Left renal cortex interstitium (tissue), 4 donors: ENCODE results near the gene SMTNL2. TPM values are rescaled to one million over a fixed set of nuclear protein-coding genes. Genes with fewer than 3 reads are reported as not detected.
"Not testable (repeated sequence)": the region's sequence is repeated elsewhere in the genome, so short reads cannot be mapped to it uniquely, and the experiment has no call there.

Experiments
- DNase-seq, 4 donors: peaks; one replicate each; pipeline ENCODE4 v3.0.0-alpha.2; 2013; ENCODE audit warnings: low read depth in 4 of 4, low spot score in 2 of 4, missing footprints in 1 of 4
- polyA plus RNA-seq, 4 donors: library from polyadenylated mRNA; unstranded; fragments of 120-200 nt; gene quantifications; one replicate each; pipeline ENCODE4 v1.2.1, GENCODE V29; 2013; ENCODE audit not compliant: insufficient read length in 4 of 4

Gene SMTNL2
- polyA plus RNA-seq, 4 donors: 52.9 to 70.0 (median 60.0) TPM

DNA sequence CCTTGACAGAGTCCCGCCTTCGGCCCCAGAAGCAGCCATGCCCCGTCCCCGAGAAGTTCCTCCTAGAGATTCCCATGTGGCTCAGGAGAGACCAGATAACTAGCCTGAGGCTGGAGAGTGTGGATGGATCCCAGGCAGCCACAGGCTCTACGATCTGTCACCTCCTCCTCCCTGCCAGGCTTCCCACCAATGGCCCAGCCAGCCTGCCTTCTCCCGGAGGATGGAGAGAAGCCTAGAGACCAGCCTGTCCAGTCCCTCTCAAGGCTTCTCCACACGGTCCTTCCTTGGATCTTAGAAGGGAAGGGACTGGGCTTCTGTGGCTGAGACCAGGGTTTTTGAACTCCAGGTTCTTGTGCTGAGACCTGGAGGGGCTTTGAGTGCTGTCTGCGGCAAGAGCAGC, 1.6 kb upstream of the SMTNL2 start:
- DNase-seq: no peak

GRCh38 chr17:4583206-4583605, 1.1 kb upstream of the SMTNL2 start:
- no peak for DNase-seq

DNA sequence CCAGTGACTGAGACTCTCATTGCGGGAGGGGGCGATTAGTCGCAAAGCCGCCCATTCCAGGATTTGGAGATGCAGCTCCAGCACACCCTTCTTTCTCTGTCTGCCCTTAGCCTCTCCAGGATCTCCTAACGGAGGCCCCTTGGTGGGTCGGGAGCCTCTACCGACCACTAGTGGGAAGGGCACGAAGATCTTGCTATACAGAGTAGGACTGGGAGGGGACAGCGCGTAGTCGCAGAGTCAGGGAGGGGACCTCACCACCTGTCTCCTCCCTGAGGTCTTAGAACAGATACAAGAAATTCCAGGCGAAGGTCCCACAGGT, 588 bp upstream of the SMTNL2 start:
- DNase-seq: no peak

DNA sequence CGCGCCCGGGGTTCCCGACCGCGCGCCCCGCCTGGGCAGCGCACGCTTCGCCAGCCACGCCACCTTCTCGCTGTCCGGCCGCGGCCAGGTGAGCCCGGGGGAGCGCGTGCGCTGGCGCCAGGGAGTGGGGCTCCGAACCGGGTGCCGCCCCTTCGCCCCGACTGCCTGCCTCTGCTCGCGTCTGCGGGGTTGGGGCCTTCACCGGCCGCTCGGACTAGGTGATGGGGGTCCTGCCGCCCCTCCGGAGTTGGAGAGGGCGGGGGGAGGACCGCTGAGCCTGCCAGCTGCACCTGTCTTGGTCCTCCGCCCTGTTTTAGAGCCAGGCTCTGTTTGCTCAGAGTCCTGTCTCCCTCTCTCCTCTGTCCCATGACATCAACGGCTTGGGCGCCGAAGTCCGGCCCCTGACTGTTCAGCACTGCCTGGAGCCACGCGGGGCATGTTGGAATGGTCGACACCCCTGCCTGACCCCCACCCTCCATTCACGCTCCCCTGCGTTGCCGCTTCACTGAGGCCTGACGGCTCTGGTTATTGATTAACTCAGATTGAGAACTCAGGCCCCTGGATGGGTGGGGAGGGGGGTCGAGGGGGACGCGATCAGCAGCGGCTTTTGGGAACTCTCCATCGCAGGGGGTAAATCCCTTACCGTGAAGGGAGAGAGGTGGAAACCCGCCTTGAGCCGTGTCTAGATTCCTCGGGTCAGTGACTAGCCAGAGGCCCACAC, 748 bp downstream of the SMTNL2 start:
- DNase-seq: peak in 1 of 4 donors; percentile 72

DNA sequence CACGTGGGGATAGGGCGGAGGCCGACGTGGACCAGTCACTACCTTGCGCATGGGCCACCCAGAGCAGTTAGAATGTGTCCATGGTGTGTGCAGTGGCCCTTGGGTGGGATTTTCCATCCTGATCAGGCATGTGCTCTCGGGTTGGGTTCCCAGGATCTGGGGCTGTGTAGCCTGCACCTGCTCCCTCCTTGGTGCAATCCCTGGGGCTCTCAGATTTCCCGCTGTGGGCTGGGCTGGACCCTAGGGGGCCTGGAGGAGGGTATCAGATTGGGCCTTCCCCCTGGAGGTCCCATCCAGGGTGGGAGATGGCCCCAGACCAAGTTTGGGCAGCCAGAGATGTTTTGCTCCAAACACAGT, 1.3 kb downstream of the SMTNL2 start:
- DNase-seq: no peak

GRCh38 chr17:4586043-4586442, 1.7 kb downstream of the SMTNL2 start:
- no peak for DNase-seq

DNA sequence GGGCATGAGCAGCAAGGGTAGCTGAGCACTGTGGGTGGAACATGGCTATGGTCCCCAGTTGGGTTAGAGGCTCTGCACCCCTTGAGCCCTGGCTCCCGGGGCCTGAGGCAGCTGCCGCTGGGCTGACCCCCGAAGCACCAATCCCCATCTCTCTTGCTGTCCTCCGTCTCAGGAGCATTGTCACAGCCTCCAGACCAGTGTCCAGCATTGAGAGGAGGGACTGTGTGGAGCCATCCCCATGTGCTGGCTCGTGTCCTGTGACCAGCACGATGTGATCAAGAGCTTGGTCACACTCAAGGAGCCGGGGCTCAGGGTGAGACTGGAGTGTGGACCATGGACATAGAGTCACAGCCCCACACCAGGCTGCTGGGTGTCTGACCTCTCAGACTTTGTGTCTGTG, 2.9 kb downstream of the SMTNL2 start:
- no peak for DNase-seq

DNA sequence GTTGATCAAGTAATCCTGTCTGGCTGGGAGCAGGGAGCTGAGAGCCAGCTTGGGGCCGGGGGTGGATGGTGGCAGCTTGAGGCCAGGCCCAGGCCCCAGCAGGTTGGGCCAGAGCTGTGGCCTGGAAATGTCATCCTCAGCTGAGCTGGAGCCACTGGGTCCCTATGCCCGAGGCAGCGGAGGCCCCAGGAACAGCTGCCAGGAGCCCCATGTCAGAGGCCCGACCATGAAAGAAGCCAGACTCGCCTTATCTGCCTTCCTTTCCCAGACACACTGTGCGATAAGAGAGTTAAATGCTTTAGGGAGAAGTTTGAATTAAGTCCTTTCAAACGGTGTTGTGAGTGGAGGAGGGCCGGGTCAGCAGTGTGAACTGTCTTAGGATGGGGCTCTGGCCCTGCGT, 3.5 kb downstream of the SMTNL2 start:
- DNase-seq: no peak

DNA sequence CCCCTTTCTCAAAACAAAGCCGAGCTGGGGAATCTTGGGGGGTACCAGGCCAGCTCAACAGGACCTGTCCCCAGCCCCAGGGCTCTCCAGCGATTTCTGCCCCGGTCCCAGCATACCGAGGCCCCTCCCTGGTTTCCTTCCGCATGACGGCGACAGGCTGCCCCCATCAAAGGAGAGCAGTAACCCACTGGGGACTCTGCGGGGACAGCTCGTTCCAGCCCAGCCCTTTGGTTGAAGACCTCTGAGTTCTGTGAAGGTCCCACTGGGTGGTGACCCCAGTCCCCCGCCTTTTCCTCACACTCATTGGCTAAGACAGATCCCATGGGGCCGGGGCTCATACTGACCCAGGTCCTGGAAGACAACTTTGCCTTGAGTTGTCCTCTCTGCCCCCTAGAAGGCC, 4.1 kb downstream of the SMTNL2 start:
- DNase-seq: no peak

DNA sequence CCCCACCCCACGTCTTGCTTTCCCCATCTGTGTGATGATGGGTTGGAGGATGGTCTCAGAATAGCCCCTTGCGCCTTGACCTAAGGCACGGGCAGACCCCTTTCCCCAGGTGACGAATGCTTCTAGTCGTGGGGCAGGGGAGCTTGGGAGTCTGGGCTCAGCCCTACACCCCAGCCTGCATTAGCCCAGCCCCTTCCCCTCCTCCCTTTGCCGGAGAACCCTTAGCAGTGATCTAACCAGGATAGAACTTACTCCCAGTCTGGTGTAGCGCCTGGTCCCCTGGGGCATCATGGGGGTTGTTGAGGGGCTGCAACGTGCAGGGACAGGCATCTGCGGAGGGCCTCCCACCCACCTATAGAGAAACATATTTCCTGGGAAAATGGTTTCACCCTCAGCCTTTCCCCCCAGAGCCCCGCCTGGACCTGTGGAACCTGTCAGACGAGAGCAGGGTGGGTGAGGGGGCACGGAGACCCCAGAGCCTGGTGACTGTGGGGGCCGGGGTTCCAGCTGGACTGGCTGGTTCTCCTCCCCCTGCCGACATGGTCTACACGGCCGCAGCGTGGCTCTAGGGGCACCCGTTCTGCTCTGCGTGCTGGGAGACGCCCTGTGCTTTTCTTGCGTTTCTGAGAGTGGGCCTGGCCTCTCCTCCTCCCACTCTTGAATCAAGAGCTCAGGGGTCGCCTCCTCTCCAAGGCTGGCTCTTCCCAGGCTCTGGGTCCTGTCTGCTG, 4.7 kb downstream of the SMTNL2 start:
- no peak for DNase-seq

DNA sequence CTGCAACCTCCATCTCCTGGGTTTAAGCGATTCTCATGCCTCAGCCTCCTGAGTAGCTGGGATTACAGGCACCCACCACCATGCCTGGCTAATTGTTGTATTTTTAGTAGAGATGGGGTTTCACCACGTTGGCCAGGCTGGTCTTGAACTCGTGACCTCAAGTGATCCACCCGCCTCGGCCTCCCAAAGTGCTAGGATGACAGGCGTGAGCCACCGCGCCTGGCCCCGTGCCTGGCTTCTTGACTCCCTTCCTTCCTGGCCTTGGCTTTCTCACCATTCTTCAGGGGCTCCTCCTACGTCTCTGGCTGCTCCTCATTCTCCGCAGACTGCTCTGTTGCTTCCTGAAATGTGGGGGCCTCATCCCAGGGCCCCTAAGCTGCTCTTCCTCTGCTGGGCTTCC, 5.7 kb downstream of the SMTNL2 start:
- DNase-seq: not testable (repeated sequence)

DNA sequence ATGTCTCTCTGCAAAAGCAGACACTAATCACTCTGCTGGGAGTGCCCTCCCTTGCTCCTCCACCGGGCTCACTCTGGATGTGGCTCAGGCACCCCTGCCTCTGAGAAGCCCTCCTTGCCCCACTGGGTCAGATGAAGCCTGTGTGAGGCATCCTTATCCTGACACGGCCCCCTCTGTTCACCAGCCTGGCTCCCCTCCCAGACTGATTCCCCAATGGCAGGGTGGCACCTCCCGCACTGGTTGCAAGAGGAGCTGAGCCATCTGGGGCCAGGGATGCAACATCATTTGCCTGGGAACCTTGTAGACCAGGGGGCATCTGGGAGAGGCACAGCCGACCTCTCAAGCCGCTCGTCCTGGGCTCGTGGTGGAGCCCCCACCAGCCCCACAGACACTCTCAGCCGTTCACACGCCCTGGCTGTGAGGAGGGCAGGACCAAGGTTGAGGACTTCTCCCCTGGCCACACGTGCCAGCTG, 6.7 kb downstream of the SMTNL2 start:
- DNase-seq: no peak

DNA sequence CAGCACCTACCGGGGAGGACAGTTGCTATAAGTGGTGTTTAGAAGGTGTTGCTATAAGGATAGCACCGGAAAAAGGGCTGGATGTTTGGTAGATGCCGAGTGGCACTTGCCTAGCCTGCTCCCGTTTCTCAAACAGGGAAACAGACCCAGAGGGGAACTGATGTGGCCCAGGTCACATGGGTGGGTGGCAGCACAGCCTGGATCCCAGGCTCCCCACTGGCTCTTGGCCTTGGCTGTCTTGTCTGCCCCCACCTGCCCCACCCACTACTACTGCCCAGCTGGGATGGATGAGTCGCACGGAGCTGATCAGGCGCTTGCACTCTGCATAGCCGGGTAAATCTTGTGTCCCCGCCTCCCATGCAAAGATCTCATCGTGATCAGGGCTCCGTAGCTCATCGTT, 7.2 kb downstream of the SMTNL2 start:
- no peak for DNase-seq

DNA sequence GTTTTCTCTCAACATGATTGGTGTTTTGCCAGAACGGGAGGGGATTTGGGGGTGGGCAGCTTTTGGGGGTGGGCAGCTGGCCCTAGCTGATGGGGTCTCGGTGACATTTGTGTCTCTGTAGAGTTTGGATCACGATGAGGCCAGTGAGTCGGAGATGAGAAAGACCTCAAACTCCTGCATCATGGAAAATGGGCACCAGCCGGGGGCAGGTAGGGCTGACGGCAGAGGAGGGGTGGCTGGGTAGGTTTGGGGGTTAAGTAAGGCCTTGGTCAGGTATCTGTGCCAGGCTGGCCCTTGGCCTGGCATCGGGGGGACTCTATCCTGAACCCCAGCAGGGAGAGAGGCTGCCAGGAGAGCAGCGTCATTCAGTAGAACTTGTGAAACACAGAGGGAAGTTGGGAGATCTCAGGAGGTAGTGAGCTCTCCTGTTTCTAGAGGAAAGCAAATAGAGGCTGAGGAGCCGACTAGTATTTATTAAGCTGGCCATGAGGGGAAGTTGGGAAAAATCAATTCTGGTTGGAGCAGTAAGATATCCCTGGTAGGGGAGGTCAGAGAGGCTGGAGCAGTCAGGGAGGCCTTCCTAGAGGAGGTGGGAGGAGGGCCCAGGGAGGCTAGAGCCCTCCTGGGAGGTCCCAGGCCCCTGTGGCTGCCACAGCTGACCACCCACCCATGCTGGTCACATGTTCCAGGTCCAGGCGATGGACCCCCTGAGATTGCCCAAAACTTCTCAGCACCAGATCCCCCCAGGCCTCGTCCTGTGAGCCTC, 8.1 kb downstream of the SMTNL2 start:
- no peak for DNase-seq

GRCh38 chr17:4593021-4593421, 8.7 kb downstream of the SMTNL2 start:
- DNase-seq: no peak

GRCh38 chr17:4594406-4594805, 10.1 kb downstream of the SMTNL2 start:
- DNase-seq: no peak

- no peak for DNase-seq
These were observed 10.8 kb downstream of the SMTNL2 start for GRCh38 chr17:4594931-4595684.

DNA sequence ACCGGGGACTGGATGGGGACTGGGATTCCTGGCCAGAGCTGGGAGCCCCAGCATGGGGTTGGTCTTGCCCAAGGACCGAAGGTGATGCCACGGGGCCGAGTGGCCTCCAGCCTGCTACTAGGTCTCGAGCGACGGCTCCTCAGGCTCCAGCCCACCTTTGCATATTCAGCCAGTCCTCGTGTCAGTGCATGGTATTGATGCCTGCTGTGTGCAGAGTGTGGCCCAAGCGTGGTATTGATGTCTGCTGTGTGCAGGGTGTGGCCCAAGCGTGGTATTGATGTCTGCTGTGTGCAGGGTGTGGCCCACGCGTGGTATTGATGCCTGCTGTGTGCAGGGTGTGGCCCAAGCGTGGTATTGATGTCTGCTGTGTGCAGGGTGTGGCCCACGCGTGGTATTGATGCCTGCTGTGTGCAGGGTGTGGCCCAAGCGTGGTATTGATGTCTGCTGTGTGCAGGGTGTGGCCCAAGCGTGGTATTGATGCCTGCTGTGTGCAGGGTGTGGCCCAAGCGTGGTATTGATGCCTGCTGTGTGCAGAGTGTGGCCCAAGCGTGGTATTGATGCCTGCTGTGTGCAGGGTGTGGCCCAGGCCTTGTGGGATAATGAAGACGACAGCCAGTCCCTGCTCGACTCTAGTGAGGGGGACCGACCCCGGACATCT, 11.5 kb downstream of the SMTNL2 start:
- DNase-seq: not testable (repeated sequence)

GRCh38 chr17:4596636-4597380, 12.5 kb downstream of the SMTNL2 start:
- DNase-seq: no peak

- no peak for DNase-seq
These were observed 13.6 kb downstream of the SMTNL2 start for GRCh38 chr17:4597975-4598374.
